Measurements from ENCODE around the gene UNC80.

UNC80 gene

DNA sequence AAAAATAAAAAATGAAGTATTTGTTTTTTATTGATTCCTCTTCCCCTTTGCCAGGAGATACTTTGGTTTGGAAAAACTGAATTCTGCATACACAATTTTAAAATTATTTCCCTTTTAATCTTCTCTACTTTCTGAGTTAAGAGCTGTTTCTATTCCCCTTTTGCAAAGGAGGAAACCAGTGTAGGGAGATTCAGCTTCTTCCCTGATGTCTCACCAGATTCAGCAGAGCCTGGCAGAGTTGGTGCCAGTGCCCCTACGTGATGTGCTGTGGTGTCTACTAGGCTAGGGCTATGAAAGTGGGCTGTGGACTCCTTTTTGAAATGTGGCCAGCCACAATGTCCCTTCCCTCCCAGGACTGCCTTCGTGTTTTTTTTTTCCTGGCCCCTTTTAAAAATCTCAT lies 233.2 kb downstream of the UNC80 start:
- no CpG with 5 or more reads among the region's 2 CpGs for WGBS (ENCODE audit: insufficient coverage)
- DNase-seq: no peak
- H3K36me3 ChIP-seq (ENCODE audit: control insufficient read depth in 4 of 4, insufficient read depth in 4 of 4, low read length in 3 of 4): peaks cover 2 to 29% (median 18%) of the 10 kb centered on the region in 4 experiments
- H3K4me1 ChIP-seq (ENCODE audit: control extremely low read depth in 1 of 4, control insufficient read depth in 4 of 4, insufficient read depth in 4 of 4, low read length in 3 of 4): peaks cover 13 to 33% (median 22%) of the 10 kb centered on the region in 4 experiments
- H3K4me3 ChIP-seq (ENCODE audit: control insufficient read depth in 1 of 7, extremely low read depth in 1 of 7, insufficient read depth in 4 of 7, low read depth in 2 of 7, low read length in 6 of 7): peak overlapping the region in 1 of 7 experiments; percentile 18
- no peaks in the 10 kb centered on the region for H3K27me3 ChIP-seq (replicated peaks in 2 of 5; ENCODE audit: control insufficient read depth in 4 of 5, insufficient read depth in 5 of 5, low read length in 4 of 5)
- ChIA-PET POLR2A (no interaction called here), CTCF (interaction anchor here (0.6 to 1.5 kb wide), 5 partner anchors 8 to 194 kb away, joined by 3 read pairs; no protein-coding TSS in a partner anchor)
- no peak overlapping the region for H3K27ac ChIP-seq (ENCODE audit: insufficient read depth in 1 of 2, low read depth in 1 of 2, low read length in 2 of 2, poor library complexity in 1 of 2, severe bottlenecking in 2 of 2)
- no peaks in the 10 kb centered on the region for H3K9me3 ChIP-seq (ENCODE audit: control extremely low read depth in 1 of 5, control insufficient read depth in 4 of 5, insufficient read depth in 2 of 5, low read depth in 1 of 5, low read length in 4 of 5)

DNA sequence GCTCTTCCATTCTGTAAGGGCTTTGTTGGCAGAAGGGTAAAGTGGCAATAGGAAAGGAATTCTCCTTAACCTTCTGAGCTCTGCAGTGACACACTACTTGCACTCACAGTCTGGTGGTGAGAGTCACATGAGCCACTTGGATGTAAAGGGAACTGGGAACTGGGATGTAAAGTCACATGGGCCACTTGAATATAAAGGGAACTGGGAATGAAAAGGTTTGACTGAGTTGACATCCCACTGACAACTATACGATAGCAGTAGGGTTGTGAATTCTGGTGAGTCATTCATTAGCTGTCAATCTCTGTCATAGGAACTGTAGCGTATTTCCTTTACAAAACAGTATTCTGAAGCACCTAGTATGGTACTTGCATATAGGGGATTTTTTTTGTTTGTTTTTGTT lies 236.3 kb downstream of the UNC80 start:
- Histone ChIP-seq H3K4me3 (ENCODE audit: control insufficient read depth in 1 of 7, extremely low read depth in 1 of 7, insufficient read depth in 4 of 7, low read depth in 2 of 7, low read length in 6 of 7) (no peak overlapping the region), H3K36me3 (ENCODE audit: control insufficient read depth in 4 of 4, insufficient read depth in 4 of 4, low read length in 3 of 4) (peaks cover 4 to 54% (median 34%) of the 10 kb centered on the region in 4 experiments), H3K27me3 (replicated peaks in 2 of 5; ENCODE audit: control insufficient read depth in 4 of 5, insufficient read depth in 5 of 5, low read length in 4 of 5) (no peaks in the 10 kb centered on the region), H3K9me3 (ENCODE audit: control extremely low read depth in 1 of 5, control insufficient read depth in 4 of 5, insufficient read depth in 2 of 5, low read depth in 1 of 5, low read length in 4 of 5) (no peaks in the 10 kb centered on the region), H3K27ac (ENCODE audit: insufficient read depth in 1 of 2, low read depth in 1 of 2, low read length in 2 of 2, poor library complexity in 1 of 2, severe bottlenecking in 2 of 2) (no peak overlapping the region), H3K4me1 (ENCODE audit: control extremely low read depth in 1 of 4, control insufficient read depth in 4 of 4, insufficient read depth in 4 of 4, low read length in 3 of 4) (peaks cover 9 to 27% (median 18%) of the 10 kb centered on the region in 4 experiments)
- POLR2A ChIA-PET: no interaction called here
- WGBS (ENCODE audit: insufficient coverage): 67% methylated on average over 1 of the region's 2 CpGs
- CTCF ChIA-PET: interaction anchor here (1.0 to 1.6 kb wide), 4 partner anchors 11 to 189 kb away, joined by 3 to 4 read pairs (median 4); no protein-coding TSS in a partner anchor
- peak in 1 of 3 donors; percentile 8 for DNase-seq

DNA sequence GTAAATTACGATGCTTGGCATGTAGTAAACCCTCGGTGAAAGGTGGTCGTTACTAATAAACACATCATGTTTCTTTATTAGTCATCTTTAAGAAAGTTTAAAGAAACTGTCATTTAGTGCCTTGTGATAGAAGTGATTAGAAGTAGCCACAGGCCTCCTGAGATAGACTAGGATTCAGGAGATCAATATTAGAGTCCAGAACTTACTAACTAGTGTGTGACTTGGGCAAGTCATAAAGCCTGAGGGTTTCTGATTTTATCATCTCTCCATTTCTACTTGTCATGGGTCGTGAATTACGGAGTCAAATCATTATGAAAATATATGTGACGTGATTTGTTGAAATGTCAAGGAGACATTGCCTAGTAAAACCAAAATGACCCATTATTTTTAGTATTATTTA lies 237.5 kb downstream of the UNC80 start:
- CTCF ChIA-PET: no interaction called here
- no peak for DNase-seq
- peaks cover 8 to 63% (median 42%) of the 10 kb centered on the region in 4 experiments for H3K36me3 ChIP-seq (ENCODE audit: control insufficient read depth in 4 of 4, insufficient read depth in 4 of 4, low read length in 3 of 4)
- H3K27ac ChIP-seq (ENCODE audit: insufficient read depth in 1 of 2, low read depth in 1 of 2, low read length in 2 of 2, poor library complexity in 1 of 2, severe bottlenecking in 2 of 2): no peak overlapping the region
- H3K4me3 ChIP-seq (ENCODE audit: control insufficient read depth in 1 of 7, extremely low read depth in 1 of 7, insufficient read depth in 4 of 7, low read depth in 2 of 7, low read length in 6 of 7): no peak overlapping the region
- POLR2A ChIA-PET: interaction anchor here (0.6 kb wide), 1 partner anchor 62 kb away, joined by 3 read pairs; no protein-coding TSS in a partner anchor
- H3K9me3 ChIP-seq (ENCODE audit: control extremely low read depth in 1 of 5, control insufficient read depth in 4 of 5, insufficient read depth in 2 of 5, low read depth in 1 of 5, low read length in 4 of 5): no peaks in the 10 kb centered on the region
- no CpG with 5 or more reads among the region's 6 CpGs for WGBS (ENCODE audit: insufficient coverage)
- H3K4me1 ChIP-seq (ENCODE audit: control extremely low read depth in 1 of 4, control insufficient read depth in 4 of 4, insufficient read depth in 4 of 4, low read length in 3 of 4): peaks cover 3 to 17% (median 8%) of the 10 kb centered on the region in 4 experiments
- H3K27me3 ChIP-seq (replicated peaks in 2 of 5; ENCODE audit: control insufficient read depth in 4 of 5, insufficient read depth in 5 of 5, low read length in 4 of 5): no peaks in the 10 kb centered on the region

- no peak for DNase-seq
- Histone ChIP-seq H3K4me1 (ENCODE audit: control extremely low read depth in 1 of 4, control insufficient read depth in 4 of 4, insufficient read depth in 4 of 4, low read length in 3 of 4) (peaks cover 0 to 11% (median 5%) of the 10 kb centered on the region in 4 experiments), H3K27me3 (replicated peaks in 2 of 5; ENCODE audit: control insufficient read depth in 4 of 5, insufficient read depth in 5 of 5, low read length in 4 of 5) (no peaks in the 10 kb centered on the region), H3K27ac (ENCODE audit: insufficient read depth in 1 of 2, low read depth in 1 of 2, low read length in 2 of 2, poor library complexity in 1 of 2, severe bottlenecking in 2 of 2) (no peak overlapping the region), H3K36me3 (ENCODE audit: control insufficient read depth in 4 of 4, insufficient read depth in 4 of 4, low read length in 3 of 4) (peaks cover 10 to 66% (median 45%) of the 10 kb centered on the region in 4 experiments), H3K4me3 (ENCODE audit: control insufficient read depth in 1 of 7, extremely low read depth in 1 of 7, insufficient read depth in 4 of 7, low read depth in 2 of 7, low read length in 6 of 7) (no peak overlapping the region), H3K9me3 (ENCODE audit: control extremely low read depth in 1 of 5, control insufficient read depth in 4 of 5, insufficient read depth in 2 of 5, low read depth in 1 of 5, low read length in 4 of 5) (no peaks in the 10 kb centered on the region)
- ChIA-PET CTCF (interaction anchor here (1.5 kb wide), 1 partner anchor 10 kb away, joined by 4 read pairs; no protein-coding TSS in a partner anchor), POLR2A (no interaction called here)
- WGBS (ENCODE audit: insufficient coverage): 67% methylated on average over 2 of the region's 3 CpGs
These were observed 238.3 kb downstream of the UNC80 start for GRCh38 chr2:210009896-210010295.

- H3K27me3 ChIP-seq (replicated peaks in 2 of 5; ENCODE audit: control insufficient read depth in 4 of 5, insufficient read depth in 5 of 5, low read length in 4 of 5): no peaks in the 10 kb centered on the region
- no CpG with 5 or more reads among the region's 1 CpG for WGBS (ENCODE audit: insufficient coverage)
- H3K4me1 ChIP-seq (ENCODE audit: control extremely low read depth in 1 of 4, control insufficient read depth in 4 of 4, insufficient read depth in 4 of 4, low read length in 3 of 4): no peaks in the 10 kb centered on the region
- no peak overlapping the region for H3K4me3 ChIP-seq (ENCODE audit: control insufficient read depth in 1 of 7, extremely low read depth in 1 of 7, insufficient read depth in 4 of 7, low read depth in 2 of 7, low read length in 6 of 7)
- ChIA-PET CTCF (interaction anchor here (0.6 to 1.2 kb wide), 5 partner anchors 9 to 158 kb away, joined by 3 to 4 read pairs (median 3); no protein-coding TSS in a partner anchor), POLR2A (no interaction called here)
- H3K9me3 ChIP-seq (ENCODE audit: control extremely low read depth in 1 of 5, control insufficient read depth in 4 of 5, insufficient read depth in 2 of 5, low read depth in 1 of 5, low read length in 4 of 5): no peaks in the 10 kb centered on the region
- no peak for DNase-seq
- no peak overlapping the region for H3K27ac ChIP-seq (ENCODE audit: insufficient read depth in 1 of 2, low read depth in 1 of 2, low read length in 2 of 2, poor library complexity in 1 of 2, severe bottlenecking in 2 of 2)
- H3K36me3 ChIP-seq (ENCODE audit: control insufficient read depth in 4 of 4, insufficient read depth in 4 of 4, low read length in 3 of 4): peaks cover 21 to 81% (median 61%) of the 10 kb centered on the region in 4 experiments
These were observed 248.5 kb downstream of the UNC80 start for GRCh38 chr2:210020138-210020537.

DNA sequence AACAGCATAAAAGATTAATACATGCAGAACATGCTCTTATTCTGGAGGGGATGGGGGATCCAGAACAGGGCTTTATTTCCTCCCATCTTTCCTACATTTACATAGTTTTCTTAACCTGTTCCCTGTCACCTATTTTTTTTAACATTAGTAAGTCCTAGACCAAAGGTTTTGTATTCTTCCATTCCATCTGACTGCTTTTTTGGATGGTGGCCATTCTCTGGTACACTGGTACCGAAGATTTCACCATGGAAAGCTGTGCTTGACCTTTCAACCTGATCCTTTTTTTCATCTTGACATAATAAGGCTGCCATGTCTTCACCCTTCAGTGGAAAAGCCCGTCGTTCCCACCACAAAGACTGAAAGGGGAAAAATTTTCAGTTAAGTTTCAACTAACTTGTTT lies 251.2 kb downstream of the UNC80 start:
- no peaks in the 10 kb centered on the region for H3K27me3 ChIP-seq (replicated peaks in 2 of 5; ENCODE audit: control insufficient read depth in 4 of 5, insufficient read depth in 5 of 5, low read length in 4 of 5)
- POLR2A ChIA-PET: no interaction called here
- H3K36me3 ChIP-seq (ENCODE audit: control insufficient read depth in 4 of 4, insufficient read depth in 4 of 4, low read length in 3 of 4): peaks cover 19 to 64% (median 40%) of the 10 kb centered on the region in 4 experiments
- no peak overlapping the region for H3K27ac ChIP-seq (ENCODE audit: insufficient read depth in 1 of 2, low read depth in 1 of 2, low read length in 2 of 2, poor library complexity in 1 of 2, severe bottlenecking in 2 of 2)
- 100% methylated on average over 1 of the region's 3 CpGs for WGBS (ENCODE audit: insufficient coverage)
- no peaks in the 10 kb centered on the region for H3K4me1 ChIP-seq (ENCODE audit: control extremely low read depth in 1 of 4, control insufficient read depth in 4 of 4, insufficient read depth in 4 of 4, low read length in 3 of 4)
- H3K9me3 ChIP-seq (ENCODE audit: control extremely low read depth in 1 of 5, control insufficient read depth in 4 of 5, insufficient read depth in 2 of 5, low read depth in 1 of 5, low read length in 4 of 5): no peaks in the 10 kb centered on the region
- no peak for DNase-seq
- no peak overlapping the region for H3K4me3 ChIP-seq (ENCODE audit: control insufficient read depth in 1 of 7, extremely low read depth in 1 of 7, insufficient read depth in 4 of 7, low read depth in 2 of 7, low read length in 6 of 7)
- CTCF ChIA-PET: no interaction called here

GRCh38 chr2:210027608-210028007 lies 256.0 kb downstream of the UNC80 start:
- no peak for DNase-seq
- H3K36me3 ChIP-seq (ENCODE audit: control insufficient read depth in 4 of 4, insufficient read depth in 4 of 4, low read length in 3 of 4): peaks cover 6 to 31% (median 17%) of the 10 kb centered on the region in 4 experiments
- no CpG with 5 or more reads among the region's 2 CpGs for WGBS (ENCODE audit: insufficient coverage)
- H3K4me3 ChIP-seq (ENCODE audit: control insufficient read depth in 1 of 7, extremely low read depth in 1 of 7, insufficient read depth in 4 of 7, low read depth in 2 of 7, low read length in 6 of 7): no peak overlapping the region
- no peaks in the 10 kb centered on the region for H3K27me3 ChIP-seq (replicated peaks in 2 of 5; ENCODE audit: control insufficient read depth in 4 of 5, insufficient read depth in 5 of 5, low read length in 4 of 5)
- no peaks in the 10 kb centered on the region for H3K4me1 ChIP-seq (ENCODE audit: control extremely low read depth in 1 of 4, control insufficient read depth in 4 of 4, insufficient read depth in 4 of 4, low read length in 3 of 4)
- no peak overlapping the region for H3K27ac ChIP-seq (ENCODE audit: insufficient read depth in 1 of 2, low read depth in 1 of 2, low read length in 2 of 2, poor library complexity in 1 of 2, severe bottlenecking in 2 of 2)
- CTCF ChIA-PET: no interaction called here
- POLR2A ChIA-PET: no interaction called here
- H3K9me3 ChIP-seq (ENCODE audit: control extremely low read depth in 1 of 5, control insufficient read depth in 4 of 5, insufficient read depth in 2 of 5, low read depth in 1 of 5, low read length in 4 of 5): no peaks in the 10 kb centered on the region

Data from common myeloid progenitor, CD34-positive (primary cell).